TTC549 (cell line): ENCODE results near the gene KLHL21.
A peak's percentile ranks its signal among the peaks of the same experiment; 100 is the strongest.
"Not testable (repeated sequence)": the region's sequence is repeated elsewhere in the genome, so short reads cannot be mapped to it uniquely, and the experiment has no call there.

ENCODE experiments used
- FAIRE-seq: peaks from 2 replicates; lab custom pipeline; 2012; peaks lifted over from hg19 to GRCh38; lab: Jason Lieb, UNC

The KLHL21 gene, protein sequence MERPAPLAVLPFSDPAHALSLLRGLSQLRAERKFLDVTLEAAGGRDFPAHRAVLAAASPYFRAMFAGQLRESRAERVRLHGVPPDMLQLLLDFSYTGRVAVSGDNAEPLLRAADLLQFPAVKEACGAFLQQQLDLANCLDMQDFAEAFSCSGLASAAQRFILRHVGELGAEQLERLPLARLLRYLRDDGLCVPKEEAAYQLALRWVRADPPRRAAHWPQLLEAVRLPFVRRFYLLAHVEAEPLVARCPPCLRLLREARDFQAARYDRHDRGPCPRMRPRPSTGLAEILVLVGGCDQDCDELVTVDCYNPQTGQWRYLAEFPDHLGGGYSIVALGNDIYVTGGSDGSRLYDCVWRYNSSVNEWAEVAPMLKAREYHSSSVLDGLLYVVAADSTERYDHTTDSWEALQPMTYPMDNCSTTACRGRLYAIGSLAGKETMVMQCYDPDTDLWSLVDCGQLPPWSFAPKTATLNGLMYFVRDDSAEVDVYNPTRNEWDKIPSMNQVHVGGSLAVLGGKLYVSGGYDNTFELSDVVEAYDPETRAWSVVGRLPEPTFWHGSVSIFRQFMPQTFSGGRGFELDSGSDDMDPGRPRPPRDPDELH

DNA sequence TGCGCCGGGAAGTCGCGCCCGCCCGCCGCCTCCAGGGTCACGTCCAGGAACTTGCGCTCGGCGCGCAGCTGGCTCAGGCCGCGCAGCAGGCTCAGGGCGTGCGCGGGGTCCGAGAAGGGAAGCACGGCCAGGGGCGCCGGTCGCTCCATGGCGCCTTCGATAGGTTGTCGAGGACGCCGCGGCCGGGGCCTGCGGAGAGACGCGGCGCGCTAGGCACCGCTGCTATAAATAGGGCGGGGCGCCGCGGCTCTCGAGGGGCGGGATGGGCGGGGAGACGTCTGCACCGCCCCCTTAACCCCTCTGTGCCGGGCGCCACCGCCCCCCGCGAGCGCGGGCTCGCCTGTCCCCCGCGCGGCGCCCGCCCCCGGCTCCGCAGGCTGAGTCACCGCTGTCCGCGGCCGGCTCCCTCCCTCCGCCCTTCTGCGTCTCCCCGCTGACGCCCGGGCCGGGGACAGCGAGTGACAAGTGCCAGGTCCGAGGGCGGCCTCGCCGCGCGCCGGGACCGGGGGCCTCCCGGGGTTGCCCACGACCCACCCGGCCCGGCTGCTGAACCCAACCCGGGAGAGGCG is at the start of gene KLHL21:
Gene KLHL21 (minus strand): TSS at position 201 of the 569 bp plus-strand sequence. CDS start 52 bp downstream, at position 149.
- FAIRE-seq = no peak

DNA sequence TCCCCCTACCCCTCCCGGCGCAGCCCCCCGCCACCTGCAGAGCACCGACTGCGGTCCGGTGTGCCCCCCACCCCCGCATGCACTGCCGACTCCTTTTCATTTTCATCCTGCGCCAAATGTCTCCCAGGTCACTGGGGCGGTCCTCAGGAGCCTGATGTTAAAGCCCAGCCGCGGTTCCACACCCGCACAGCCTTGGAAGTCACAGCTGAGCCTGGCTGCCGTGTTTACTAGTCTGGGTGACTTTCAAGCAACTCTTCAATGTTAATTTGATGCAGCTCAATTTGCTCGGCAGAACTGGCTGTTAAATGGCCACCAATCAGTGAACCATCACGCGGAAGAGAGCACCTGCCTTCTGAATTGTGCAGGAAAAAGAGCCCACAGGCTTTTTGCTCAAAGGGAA is 49.2 kb upstream of the KLHL21 start:
- FAIRE-seq = no peak

DNA sequence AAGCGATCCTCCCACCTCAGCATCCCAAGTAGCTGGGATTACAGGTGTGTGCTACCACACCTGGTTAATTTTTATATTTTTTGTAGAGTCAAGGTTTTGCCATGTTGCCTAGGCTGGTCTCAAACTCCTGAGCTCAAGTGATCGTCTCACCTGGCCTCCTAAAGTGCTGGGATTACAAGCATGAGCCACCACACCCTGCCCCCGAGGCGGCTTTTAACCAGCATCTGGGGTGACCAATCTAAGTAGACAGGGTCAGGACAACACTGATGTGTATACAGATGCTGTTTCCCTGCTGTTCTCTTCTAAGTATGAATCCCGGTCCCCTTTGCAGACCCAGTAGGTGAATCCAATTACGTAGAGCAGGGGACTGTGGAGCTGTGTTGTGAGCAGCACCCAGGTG is 45.9 kb upstream of the KLHL21 start:
- FAIRE-seq = no peak

DNA sequence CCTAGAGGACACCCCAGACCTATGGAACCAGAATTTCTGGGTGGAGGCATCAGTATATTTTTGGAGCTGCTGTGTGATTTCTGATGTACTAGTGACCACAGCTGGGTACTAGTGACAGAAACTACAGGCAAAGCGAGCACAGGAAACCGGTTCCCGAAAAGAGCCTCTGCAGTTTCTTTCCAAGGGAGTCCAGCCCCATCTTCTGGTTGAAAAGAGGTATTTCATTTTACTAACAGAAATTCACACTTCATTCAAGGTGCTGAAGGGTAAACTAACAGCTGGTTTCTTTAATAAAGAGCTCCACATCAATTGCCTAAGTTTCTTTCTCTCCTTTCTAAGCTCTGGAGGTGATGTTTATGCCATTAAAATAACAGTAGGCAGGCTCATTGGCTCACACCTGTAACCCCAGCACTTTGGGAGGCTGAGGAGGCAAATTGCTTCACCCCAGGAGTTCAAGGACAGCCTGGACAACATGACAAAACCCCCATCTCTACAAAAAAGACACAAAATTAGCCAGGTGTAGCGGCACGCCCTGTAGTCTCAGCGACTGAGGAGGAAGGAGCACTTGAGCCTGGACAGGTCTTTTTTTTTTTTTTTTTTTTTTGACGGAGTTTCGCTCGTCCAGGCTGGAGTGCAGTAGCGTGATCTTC is 44.0 kb upstream of the KLHL21 start:
- peak; percentile 82 for FAIRE-seq

DNA sequence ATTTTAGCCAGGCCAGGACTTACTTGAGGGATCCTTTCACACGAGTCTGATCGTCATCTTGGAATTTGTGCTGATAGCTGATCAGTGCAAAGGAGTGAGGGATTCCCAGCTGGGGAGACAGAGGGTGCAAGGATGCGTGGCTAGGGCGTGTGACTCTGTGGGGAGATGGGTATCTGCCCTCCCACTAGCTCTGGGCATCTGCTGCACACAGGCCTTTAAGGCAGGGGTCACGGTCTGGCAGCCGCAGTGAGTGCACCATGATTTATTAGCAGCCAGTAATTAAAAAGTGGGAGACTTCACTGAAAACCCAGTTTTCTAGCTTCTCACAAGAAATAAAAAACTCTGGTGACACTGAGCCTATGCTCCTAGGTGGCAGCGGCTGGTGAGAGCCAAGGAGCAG is 42.3 kb upstream of the KLHL21 start:
- FAIRE-seq = no peak

DNA sequence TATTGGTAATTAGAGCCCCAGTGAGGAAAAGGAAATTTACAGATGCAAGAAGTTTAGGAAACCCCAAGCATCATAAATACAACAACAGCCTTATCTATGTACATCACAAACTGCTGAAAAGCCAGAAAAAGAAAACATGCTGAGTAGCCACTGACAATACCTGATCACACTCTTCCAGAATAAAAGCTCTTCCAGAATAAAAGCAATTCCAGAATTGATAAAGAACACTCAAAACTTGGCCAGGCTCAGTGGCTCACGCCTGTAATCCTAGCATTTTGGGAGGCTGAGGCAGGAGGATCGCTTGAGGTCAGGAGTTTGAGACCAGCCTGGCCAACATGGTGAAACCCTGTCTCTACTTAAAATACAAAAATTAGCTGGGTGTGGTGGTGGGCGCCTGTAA is 38.2 kb upstream of the KLHL21 start:
- FAIRE-seq = not testable (repeated sequence)

DNA sequence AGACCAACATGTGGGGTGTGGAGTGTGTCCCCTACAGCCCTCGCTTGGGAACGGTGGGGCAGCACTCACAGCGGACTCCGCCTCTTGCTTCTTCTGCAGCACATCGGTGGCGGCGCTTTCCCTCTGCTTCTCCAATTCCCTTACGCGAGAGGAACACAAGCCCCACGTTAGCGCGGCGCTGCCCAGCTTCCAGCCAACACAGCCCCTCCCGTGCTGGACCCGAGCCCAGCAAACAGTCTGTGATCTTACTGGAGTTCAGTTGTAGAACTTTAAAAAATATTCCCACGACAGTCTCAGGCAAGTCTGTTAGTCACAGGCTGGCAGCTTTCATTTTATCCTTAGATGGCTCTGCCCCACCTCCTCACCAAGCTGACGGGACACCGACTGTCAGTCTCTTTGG is 35.6 kb upstream of the KLHL21 start:
- FAIRE-seq = no peak

DNA sequence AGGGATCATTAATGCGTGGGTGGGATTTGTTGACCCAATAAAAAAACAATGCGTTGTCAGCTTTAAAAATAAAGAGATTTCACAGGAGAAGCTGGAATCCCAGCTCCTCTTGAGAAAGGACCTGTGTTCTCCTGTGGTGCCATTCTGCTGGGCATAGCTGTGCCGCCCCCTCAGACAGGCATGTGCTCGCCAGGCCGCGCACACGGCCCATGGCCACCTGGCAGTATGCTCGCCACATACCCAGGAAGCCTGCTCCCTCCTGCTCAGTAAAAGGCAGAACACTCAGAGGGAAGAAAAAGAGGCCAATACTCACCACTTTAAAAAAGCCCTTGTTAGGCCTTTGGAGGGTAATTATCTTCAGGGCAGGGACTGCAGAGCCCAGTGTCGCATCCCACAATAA is 35.1 kb upstream of the KLHL21 start:
- no peak for FAIRE-seq

DNA sequence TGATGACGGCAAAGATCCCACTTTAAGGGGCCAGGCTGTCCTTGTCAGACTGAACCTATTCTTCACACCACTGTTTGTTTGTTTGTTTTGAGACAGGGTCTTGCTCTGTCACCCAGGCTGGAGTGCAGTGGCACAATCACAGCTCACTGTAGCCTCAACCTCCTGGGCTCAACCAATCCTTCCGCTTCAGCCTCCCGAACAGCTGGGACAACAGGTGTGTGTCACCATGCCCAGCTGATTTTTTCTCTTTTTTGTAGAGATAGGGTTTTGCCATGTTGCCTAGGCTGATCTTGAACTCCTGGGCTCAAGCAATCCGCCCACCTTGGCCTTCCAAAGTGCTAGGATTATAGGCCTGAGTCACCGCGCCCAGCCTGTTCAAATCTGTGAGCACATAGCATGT is 34.1 kb upstream of the KLHL21 start:
- FAIRE-seq = not testable (repeated sequence)

DNA sequence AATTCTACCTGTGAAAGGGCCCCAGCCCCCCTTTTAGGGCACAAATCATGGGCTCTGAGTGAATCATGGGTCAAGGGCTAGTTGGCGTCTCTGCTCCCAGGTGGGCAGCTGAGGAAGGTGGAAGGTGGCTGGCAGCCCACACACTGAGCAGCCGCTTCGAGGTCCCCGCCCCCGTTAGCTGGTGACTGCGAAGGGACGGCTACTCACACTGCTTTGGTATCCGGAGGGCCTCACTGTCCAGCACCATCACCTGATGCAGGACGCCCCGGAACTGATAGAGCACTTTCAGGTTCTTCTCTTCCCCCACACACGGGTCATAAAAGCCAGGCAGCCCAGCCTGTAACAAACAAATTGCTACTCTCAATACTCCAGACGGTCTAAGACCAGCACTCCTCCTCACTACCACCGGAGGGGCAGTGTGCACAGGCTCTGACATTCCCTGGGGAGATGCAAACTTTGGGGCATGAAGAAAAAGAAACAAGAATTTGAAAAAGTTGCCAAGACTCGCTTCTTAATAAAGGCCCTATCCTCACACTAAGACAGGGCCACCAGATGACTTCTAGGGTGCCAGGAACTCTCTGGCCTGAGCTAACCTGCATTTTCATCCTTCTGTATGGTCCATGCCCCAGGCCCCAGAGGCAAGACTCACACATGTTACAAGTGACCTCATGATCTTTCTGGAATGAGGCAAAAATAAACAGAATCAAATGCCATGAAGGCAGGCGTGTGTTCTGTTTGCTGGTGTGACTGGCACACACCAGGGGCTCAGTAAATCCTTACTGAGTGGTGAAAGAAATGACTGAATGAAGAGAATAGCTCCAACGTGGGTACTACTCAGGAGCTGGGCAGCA is 33.5 kb upstream of the KLHL21 start:
- FAIRE-seq = no peak

DNA sequence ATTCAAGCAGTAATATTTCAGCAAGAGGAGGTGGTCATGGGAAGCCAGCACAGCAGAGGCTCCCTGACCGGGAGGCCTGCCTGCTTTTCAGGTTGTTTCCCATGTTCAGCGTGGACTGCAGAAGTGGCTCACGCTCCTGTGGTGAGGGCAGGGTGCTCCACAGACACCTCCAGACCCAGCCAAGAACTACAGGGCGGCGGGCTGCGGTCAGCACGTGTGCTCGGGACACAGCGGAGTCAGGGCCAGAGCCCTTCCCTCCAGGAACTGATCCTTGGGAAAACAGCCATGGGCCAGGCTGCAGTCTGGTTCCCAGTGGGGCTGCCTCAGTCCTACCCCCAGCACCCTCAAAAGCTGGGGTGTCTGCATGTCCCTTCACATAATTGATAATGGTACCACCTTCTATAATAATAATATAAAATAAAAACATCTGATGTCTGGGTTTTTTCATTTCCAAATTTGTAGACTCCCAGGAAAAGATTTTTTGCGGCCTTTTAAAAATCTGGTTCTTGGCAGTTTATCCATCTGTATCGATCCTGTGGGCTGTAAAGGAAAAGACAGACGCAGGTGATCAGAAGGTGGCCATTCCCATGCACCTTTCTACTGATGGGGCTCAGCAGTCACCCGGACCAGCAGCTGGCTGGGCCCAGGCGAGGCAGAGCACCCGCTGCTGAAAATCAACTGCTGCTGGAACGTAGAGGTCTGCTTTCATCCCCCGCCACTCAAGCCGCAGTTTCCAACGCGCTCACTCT is 32.7 kb upstream of the KLHL21 start:
- no peak for FAIRE-seq

DNA sequence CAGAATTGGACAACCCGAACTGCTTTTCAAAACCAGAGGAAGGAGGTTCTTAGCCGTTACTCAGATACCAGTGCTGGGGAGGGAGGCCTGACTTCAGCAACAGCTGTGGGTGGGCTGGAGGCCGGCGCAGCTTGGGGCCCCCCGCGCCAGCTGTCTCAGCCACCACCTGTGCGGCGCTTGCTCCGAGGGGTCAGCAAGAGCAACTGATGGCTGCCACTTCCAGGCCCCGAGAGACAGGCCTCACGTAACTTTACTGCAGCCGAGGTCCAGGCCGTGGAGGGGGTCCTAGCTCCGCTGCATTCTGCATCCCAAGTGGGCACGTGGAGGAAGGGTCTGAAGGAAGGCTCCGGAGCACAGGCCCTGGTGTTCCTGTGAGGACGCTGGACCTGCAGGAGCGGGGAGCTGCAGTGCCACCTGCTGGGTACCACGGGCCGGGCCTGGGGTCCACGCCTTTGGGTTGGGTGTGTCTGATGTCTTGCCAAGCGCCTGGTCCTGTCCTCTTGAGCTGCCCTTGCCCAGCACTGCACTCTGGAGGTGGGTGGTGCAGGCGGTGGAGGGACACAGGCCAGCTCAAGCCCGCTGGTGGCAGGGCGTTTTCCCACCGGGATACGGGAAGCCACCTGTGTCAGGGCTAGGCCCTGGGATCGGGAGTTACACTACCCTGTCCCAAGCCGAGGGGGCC is 31.8 kb upstream of the KLHL21 start:
- FAIRE-seq = no peak

DNA sequence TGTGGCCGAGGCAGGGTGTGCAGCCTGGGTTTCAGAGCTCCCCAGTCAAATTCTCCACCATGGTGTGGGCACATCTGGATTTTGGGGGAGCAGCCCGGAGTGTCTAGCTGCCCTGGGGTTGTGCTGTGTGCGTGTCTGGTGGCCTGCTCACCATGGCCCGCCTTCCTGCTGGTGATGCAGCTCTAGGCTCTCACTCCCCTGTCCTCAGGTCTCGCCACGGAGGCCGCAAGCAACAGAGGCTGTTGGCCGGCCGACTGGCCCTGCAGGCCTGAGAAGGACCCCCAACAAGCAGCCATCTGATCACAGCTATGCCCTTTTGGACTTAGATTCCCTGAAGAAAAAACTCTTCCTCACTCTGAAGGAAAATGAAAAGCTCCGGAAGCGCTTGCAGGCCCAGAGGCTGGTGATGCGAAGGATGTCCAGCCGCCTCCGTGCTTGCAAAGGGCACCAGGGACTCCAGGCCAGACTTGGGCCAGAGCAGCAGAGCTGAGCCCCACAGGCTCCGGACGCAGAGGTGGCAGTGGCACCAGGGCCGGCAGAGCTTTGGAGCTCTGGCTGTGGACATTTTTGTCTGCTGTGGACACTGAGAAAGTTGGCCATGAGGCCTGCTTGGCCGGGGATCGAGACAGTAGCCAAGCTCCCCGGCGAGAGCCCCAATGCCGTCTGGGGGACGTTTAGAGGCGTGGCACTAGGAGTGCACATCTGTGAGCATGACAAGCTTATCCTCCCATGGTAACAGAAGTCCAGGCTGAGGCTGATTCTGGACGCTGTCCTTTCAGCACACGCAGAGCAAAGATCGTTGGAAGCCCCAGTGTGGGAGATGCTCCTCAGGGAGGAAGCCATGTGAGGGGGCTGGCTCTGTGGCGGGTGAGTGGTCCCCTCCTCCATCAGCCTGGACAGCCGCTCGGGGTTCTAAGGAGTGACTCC is 30.2 kb upstream of the KLHL21 start:
- FAIRE-seq = no peak

DNA sequence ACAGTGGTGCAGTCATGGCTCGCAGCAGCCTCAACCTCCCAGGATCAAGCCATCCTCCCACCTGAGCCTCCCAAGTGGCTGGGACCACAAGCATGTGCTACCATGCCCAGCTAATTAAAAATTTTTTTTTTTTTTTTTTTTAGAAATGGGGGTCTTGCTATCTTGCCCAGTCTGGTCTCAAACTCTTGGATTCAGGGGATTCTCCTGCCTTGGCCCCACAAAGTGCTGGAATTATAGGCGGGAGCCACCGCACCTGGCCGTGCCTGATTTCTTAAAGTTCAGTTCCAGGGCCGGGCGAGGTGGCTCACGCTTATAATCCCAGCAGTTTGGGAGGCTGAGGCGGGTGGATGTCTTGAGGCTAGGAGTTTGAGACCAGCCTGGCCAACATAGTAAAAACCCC is 28.4 kb upstream of the KLHL21 start:
- no peak for FAIRE-seq

DNA sequence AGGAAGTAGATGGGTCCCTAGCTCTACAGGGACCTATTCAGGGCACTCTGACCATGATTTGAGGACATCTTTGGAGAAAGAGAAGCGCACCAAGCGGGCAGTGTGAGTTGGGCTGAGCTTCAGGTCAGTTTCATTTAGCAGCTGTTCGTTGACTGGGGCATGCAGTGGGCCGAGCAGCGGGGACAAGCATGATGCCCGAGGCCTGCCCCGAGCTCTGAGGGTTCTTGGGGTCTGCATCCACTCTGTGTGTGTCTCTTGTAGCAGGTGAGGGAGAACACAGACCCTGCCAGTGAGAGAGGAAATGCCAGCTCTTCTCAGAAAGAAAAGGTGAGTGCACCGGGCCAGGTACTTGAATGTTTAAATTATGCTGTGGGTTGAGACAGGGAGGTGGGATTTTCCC is 27.4 kb upstream of the KLHL21 start:
- no peak for FAIRE-seq

DNA sequence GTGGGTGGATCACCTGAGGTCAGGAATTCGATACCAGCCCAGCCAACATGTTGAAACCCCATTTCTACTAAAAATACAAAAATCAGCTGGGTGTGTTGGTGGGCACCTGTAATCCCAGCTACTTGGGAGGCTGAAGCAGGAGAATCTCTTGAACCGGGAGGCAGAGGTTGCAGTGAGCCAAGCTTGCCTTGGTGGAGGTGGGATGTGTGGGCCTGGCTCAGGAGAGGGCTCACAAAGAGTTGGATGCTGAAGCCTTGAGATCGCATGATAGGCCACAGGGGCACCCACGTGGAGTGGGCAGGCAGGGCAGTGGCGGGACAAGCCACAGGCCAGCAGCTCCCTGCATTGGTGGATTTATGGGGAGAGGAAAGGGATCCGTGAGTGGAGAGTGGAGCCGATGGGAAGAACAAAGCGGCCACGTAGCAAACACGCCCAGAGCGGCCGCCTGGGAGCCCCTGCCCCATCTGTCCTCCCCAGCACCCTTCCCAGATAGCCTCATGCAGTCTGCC is 26.4 kb upstream of the KLHL21 start:
- no peak for FAIRE-seq

DNA sequence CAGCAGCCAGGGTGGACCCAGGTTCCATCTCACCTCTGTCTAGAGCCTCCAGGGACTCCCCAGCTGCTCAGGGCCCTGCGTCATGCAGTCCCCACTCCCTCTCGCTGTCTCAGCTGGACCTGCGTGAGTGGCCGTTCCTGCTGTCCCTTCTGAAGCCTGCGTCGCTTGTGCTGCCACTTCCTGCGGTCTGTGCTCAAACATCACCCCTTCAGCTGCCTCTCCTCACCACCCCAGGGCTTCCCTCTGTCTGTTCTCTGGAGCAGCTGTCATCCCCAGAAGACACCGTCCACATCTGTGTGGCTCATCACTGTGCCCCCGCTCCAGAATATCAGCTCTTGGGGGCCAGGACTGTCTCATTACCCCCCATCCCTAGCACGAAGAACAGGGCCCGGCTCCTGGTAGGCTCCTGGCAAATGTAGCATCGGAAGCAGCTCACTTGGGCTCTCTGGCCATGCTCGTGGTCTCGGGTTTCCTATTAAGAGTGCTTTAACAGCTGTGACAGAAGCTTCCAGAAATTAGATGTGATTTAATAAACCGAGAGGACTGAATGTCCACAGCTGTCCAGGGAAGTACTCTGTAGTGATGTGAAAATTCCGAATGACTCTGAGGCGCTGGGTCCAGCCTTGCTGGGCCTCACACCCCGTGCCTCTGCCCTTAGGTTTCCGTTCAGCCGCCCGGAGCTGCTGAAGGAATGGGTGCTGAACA is 25.3 kb upstream of the KLHL21 start:
- FAIRE-seq = no peak

DNA sequence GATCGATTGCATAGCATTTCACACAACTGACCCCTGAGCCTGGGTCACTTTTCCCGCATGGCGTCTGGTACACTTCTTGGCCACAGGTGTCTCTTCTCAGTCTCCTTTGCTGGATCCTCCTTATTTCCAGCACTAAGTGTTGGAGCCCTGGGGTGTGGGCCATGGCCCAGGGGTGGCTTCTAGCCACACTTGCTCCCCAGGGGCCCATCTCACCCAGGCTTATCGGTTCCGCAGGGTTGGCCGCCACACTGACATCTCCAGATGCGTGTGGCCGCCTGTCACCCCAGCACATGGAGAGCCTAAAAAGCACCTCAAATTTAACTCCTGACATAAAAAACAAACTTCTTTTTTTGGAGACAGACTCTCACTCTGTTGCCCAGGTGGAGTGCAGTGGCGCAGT is 24.4 kb upstream of the KLHL21 start:
- no peak for FAIRE-seq

DNA sequence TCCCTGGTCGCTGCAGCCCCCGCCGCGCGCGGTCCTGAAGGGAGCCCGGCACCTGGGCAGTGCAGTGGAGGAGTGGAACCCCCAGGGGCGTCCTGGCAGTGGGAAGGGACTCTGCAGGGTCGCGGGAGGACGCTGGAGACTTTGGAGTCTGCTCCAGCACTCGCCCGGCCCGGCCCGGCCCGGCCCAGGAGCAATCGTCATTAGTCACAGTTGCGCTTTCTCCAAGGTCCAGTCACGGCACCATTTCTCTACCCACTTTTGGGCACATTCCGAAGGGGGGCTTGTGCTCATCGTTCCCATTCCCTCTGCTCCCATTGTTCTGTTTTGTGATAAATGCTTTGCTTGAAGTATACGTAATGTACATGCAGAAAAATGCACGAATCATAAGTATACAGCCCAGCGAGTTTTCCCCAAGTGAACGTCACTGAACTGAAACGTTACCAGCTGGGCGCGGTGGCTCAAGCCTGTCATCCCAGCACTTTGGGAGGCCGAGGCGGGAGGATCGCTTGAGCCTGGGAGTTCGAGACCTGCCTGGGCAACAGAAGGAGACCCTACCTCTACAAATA is 23.0 kb upstream of the KLHL21 start:
- no peak for FAIRE-seq
